Activated T-cell treated with anti-CD3 and anti-CD28 coated beads, Interleukin-2, amount 50 U/mL, for 24 hours (primary cell): ENCODE measurements around the gene GPR141.

Experiments used
- DNase-seq: peaks from one replicate; pipeline ENCODE4 v3.0.0-alpha.2; 2020
- H3K27ac Mint-ChIP-seq: 2 replicates; pipeline ENCODE4 v1.8.0; 2020; ENCODE audit warnings: mild to moderate bottlenecking, mixed read lengths
- H3K27me3 Mint-ChIP-seq: 2 replicates; pipeline ENCODE4 v1.8.0; 2020; ENCODE audit warnings: mixed read lengths
- H3K36me3 Mint-ChIP-seq: 2 replicates; pipeline ENCODE4 v1.8.0; 2020; ENCODE audit warnings: low read depth, mixed read lengths
- H3K4me1 Mint-ChIP-seq: 2 replicates; pipeline ENCODE4 v1.8.0; 2020; ENCODE audit warnings: low read depth, mixed read lengths
- H3K4me3 Mint-ChIP-seq: 2 replicates; pipeline ENCODE4 v1.8.0; 2020; ENCODE audit warnings: mild to moderate bottlenecking, moderate library complexity, mixed read lengths
- H3K9me3 Mint-ChIP-seq: 2 replicates; pipeline ENCODE4 v1.8.0; 2020; ENCODE audit warnings: mixed read lengths

Gene GPR141

GRCh38 chr7:37735196-37735595 is 51.6 kb downstream of the GPR141 start:
- no peak for DNase-seq
- Mint-ChIP-seq H3K4me1 (no peaks in the 10 kb centered on the region), H3K9me3 (no peaks in the 10 kb centered on the region), H3K4me3 (no peak overlapping the region), H3K27me3 (peaks cover 14% of the 10 kb centered on the region), H3K36me3 (no peaks in the 10 kb centered on the region), H3K27ac (no peak overlapping the region)

- Mint-ChIP-seq H3K36me3 (no peaks in the 10 kb centered on the region), H3K27ac (no peak overlapping the region), H3K27me3 (peaks cover 4% of the 10 kb centered on the region), H3K4me3 (no peak overlapping the region), H3K4me1 (no peaks in the 10 kb centered on the region), H3K9me3 (no peaks in the 10 kb centered on the region)
- DNase-seq, result no peak
Observed at GRCh38 chr7:37738321-37738720, 54.8 kb downstream of the GPR141 start.

GRCh38 chr7:37740398-37740797 is 56.8 kb downstream of the GPR141 start:
- Mint-ChIP-seq H3K4me1 (no peaks in the 10 kb centered on the region), H3K36me3 (no peaks in the 10 kb centered on the region), H3K9me3 (no peaks in the 10 kb centered on the region), H3K27ac (no peak overlapping the region), H3K4me3 (no peak overlapping the region), H3K27me3 (no peaks in the 10 kb centered on the region)
- no peak for DNase-seq

- Mint-ChIP-seq H3K27ac (no peak overlapping the region), H3K4me3 (no peak overlapping the region), H3K36me3 (no peaks in the 10 kb centered on the region), H3K27me3 (no peaks in the 10 kb centered on the region), H3K4me1 (no peaks in the 10 kb centered on the region), H3K9me3 (no peaks in the 10 kb centered on the region)
- no peak for DNase-seq
Observed at GRCh38 chr7:37741776-37742175, 58.2 kb downstream of the GPR141 start.

GRCh38 chr7:37751096-37751495 is 67.5 kb downstream of the GPR141 start:
- Mint-ChIP-seq H3K27me3 (no peaks in the 10 kb centered on the region), H3K4me3 (no peak overlapping the region), H3K9me3 (no peaks in the 10 kb centered on the region), H3K36me3 (no peaks in the 10 kb centered on the region), H3K27ac (no peak overlapping the region), H3K4me1 (no peaks in the 10 kb centered on the region)
- no peak for DNase-seq

GRCh38 chr7:37753398-37754050 is 70.0 kb downstream of the GPR141 start:
- no peaks in the 10 kb centered on the region for H3K4me1 Mint-ChIP-seq
- H3K36me3 Mint-ChIP-seq, result no peaks in the 10 kb centered on the region
- no peaks in the 10 kb centered on the region for H3K9me3 Mint-ChIP-seq
- no peak for DNase-seq
- no peak overlapping the region for H3K27ac Mint-ChIP-seq
- no peak overlapping the region for H3K4me3 Mint-ChIP-seq
- no peaks in the 10 kb centered on the region for H3K27me3 Mint-ChIP-seq

GRCh38 chr7:37756797-37757551 is 73.4 kb downstream of the GPR141 start:
- H3K27ac Mint-ChIP-seq, result no peak overlapping the region
- no peaks in the 10 kb centered on the region for H3K36me3 Mint-ChIP-seq
- H3K9me3 Mint-ChIP-seq, result no peaks in the 10 kb centered on the region
- DNase-seq, result no peak
- no peaks in the 10 kb centered on the region for H3K4me1 Mint-ChIP-seq
- H3K27me3 Mint-ChIP-seq, result peaks cover 11% of the 10 kb centered on the region
- no peak overlapping the region for H3K4me3 Mint-ChIP-seq

- Mint-ChIP-seq H3K4me3 (no peak overlapping the region), H3K9me3 (no peaks in the 10 kb centered on the region), H3K27me3 (peaks cover 11% of the 10 kb centered on the region)
Observed at GRCh38 chr7:37757563-37757962, 74.0 kb downstream of the GPR141 start.

GRCh38 chr7:37758501-37759045 is 75.0 kb downstream of the GPR141 start:
- Mint-ChIP-seq H3K4me1 (no peaks in the 10 kb centered on the region), H3K4me3 (no peak overlapping the region), H3K27me3 (peaks cover 13% of the 10 kb centered on the region), H3K9me3 (no peaks in the 10 kb centered on the region), H3K36me3 (no peaks in the 10 kb centered on the region), H3K27ac (no peak overlapping the region)
- no peak for DNase-seq

More at GRCh38 chr7:37757563-37757962, 74.0 kb downstream of the GPR141 start:
- Mint-ChIP-seq H3K4me1 (no peaks in the 10 kb centered on the region), H3K27ac (no peak overlapping the region), H3K36me3 (no peaks in the 10 kb centered on the region)
- no peak for DNase-seq

GRCh38 chr7:37759526-37759925 is 76.0 kb downstream of the GPR141 start:
- Mint-ChIP-seq H3K4me3 (no peak overlapping the region), H3K27ac (no peak overlapping the region), H3K4me1 (no peaks in the 10 kb centered on the region), H3K36me3 (no peaks in the 10 kb centered on the region), H3K27me3 (peaks cover 13% of the 10 kb centered on the region), H3K9me3 (no peaks in the 10 kb centered on the region)
- DNase-seq, result no peak

GRCh38 chr7:37765421-37765829 is 81.9 kb downstream of the GPR141 start:
- Mint-ChIP-seq H3K27me3 (peaks cover 10% of the 10 kb centered on the region), H3K4me1 (peaks cover 5% of the 10 kb centered on the region), H3K9me3 (no peaks in the 10 kb centered on the region), H3K4me3 (no peak overlapping the region), H3K27ac (no peak overlapping the region), H3K36me3 (no peaks in the 10 kb centered on the region)
- DNase-seq, result no peak

GRCh38 chr7:37765872-37766525 is 82.4 kb downstream of the GPR141 start:
- H3K27me3 Mint-ChIP-seq, result peaks cover 7% of the 10 kb centered on the region
- no peak overlapping the region for H3K4me3 Mint-ChIP-seq
- H3K4me1 Mint-ChIP-seq, result peaks cover 5% of the 10 kb centered on the region
- no peaks in the 10 kb centered on the region for H3K36me3 Mint-ChIP-seq
- no peak for DNase-seq
- H3K9me3 Mint-ChIP-seq, result no peaks in the 10 kb centered on the region
- no peak overlapping the region for H3K27ac Mint-ChIP-seq

GRCh38 chr7:37768611-37769010 is 85.0 kb downstream of the GPR141 start:
- peaks cover 2% of the 10 kb centered on the region for H3K27me3 Mint-ChIP-seq
- no peaks in the 10 kb centered on the region for H3K36me3 Mint-ChIP-seq
- H3K27ac Mint-ChIP-seq, result no peak overlapping the region
- no peak overlapping the region for H3K4me3 Mint-ChIP-seq
- H3K9me3 Mint-ChIP-seq, result no peaks in the 10 kb centered on the region
- DNase-seq, result no peak
- peaks cover 5% of the 10 kb centered on the region for H3K4me1 Mint-ChIP-seq

GRCh38 chr7:37769291-37769690 is 85.7 kb downstream of the GPR141 start:
- Mint-ChIP-seq H3K27ac (no peak overlapping the region), H3K27me3 (peaks cover 2% of the 10 kb centered on the region), H3K9me3 (no peaks in the 10 kb centered on the region), H3K4me1 (peaks cover 5% of the 10 kb centered on the region), H3K36me3 (no peaks in the 10 kb centered on the region), H3K4me3 (no peak overlapping the region)
- DNase-seq, result no peak

GRCh38 chr7:37769726-37770125 is 86.2 kb downstream of the GPR141 start:
- DNase-seq, result no peak
- Mint-ChIP-seq H3K9me3 (no peaks in the 10 kb centered on the region), H3K4me3 (no peak overlapping the region), H3K27me3 (peaks cover under 1% of the 10 kb centered on the region), H3K4me1 (peaks cover 5% of the 10 kb centered on the region), H3K27ac (no peak overlapping the region), H3K36me3 (no peaks in the 10 kb centered on the region)
